ENCODE data around the gene KPNA3.
"Not testable (repeated sequence)": the region's sequence is repeated elsewhere in the genome, so short reads cannot be mapped to it uniquely, and the experiment has no call there.

The KPNA3 gene

GRCh38 chr13:49774376-49775005 lies 18.0 kb downstream of the KPNA3 start:
- TF ChIP-seq CTCF (IDR thresholded peaks at IDR 0.05): no peak
- no peak for TF ChIP-seq ZFX (IDR thresholded peaks at IDR 0.05; ENCODE audit: borderline replicate concordance)
- H3K27ac ChIP-seq: no peak overlapping the region

- TF ChIP-seq CTCF (IDR thresholded peaks at IDR 0.05) (no peak), ZFX (IDR thresholded peaks at IDR 0.05; ENCODE audit: borderline replicate concordance) (no peak)
- no peak overlapping the region for H3K27ac ChIP-seq
Measured at GRCh38 chr13:49772828-49773227, 19.7 kb downstream of the KPNA3 start.

- not testable (repeated sequence) for H3K27ac ChIP-seq
Measured at GRCh38 chr13:49761811-49762210, 30.7 kb downstream of the KPNA3 start.

GRCh38 chr13:49760558-49760957 lies 31.9 kb downstream of the KPNA3 start:
- no peak for TF ChIP-seq CTCF (IDR thresholded peaks at IDR 0.05)
- no peak for TF ChIP-seq ZFX (IDR thresholded peaks at IDR 0.05; ENCODE audit: borderline replicate concordance)

GRCh38 chr13:49759503-49759902 lies 33.0 kb downstream of the KPNA3 start:
- H3K27ac ChIP-seq: no peak overlapping the region
- TF ChIP-seq ZFX (IDR thresholded peaks at IDR 0.05; ENCODE audit: borderline replicate concordance) (no peak), CTCF (IDR thresholded peaks at IDR 0.05) (no peak)

More at GRCh38 chr13:49760558-49760957, 31.9 kb downstream of the KPNA3 start:
- no peak overlapping the region for H3K27ac ChIP-seq

- TF ChIP-seq ZFX (IDR thresholded peaks at IDR 0.05; ENCODE audit: borderline replicate concordance) (no peak), CTCF (IDR thresholded peaks at IDR 0.05) (no peak)
- no peak overlapping the region for H3K27ac ChIP-seq
Measured at GRCh38 chr13:49756263-49756662, 36.2 kb downstream of the KPNA3 start.

GRCh38 chr13:49754146-49754545 lies 38.3 kb downstream of the KPNA3 start:
- TF ChIP-seq ZFX (IDR thresholded peaks at IDR 0.05; ENCODE audit: borderline replicate concordance): no peak
- H3K27ac ChIP-seq: no peak overlapping the region

GRCh38 chr13:49749848-49750247 lies 42.6 kb downstream of the KPNA3 start:
- no peak for TF ChIP-seq CTCF (IDR thresholded peaks at IDR 0.05)
- TF ChIP-seq ZFX (IDR thresholded peaks at IDR 0.05; ENCODE audit: borderline replicate concordance): no peak
- H3K27ac ChIP-seq: no peak overlapping the region

All from 22Rv1 (cell line).